Right kidney (tissue), 1 donor: ENCODE results near the gene IFT27.
"Not testable (repeated sequence)": the region's sequence is repeated elsewhere in the genome, so short reads cannot be mapped to it uniquely, and the experiment has no call there.

Source experiments
- DNase-seq: peaks from one replicate; pipeline ENCODE4 v3.0.0-alpha.2; 2016

IFT27 gene

DNA sequence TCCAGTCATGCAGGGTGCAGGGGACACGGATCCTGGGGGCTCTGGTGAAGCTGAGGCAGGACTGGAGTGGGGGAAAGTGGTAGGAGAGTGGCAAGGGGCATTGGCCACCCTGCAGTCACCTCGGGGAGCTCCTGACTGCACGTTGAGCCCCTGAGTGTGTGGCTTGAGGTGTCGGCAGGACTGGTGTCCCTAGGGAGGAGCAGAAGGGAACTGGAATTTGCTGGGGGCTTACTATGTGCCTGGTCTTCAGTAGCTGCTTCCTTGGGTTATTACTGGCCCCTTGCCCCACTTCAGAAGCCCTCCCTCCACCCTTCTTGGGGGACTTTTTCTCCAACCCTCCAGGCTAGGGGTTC, 31.5 kb downstream of the IFT27 start:
- DNase-seq, result no peak

DNA sequence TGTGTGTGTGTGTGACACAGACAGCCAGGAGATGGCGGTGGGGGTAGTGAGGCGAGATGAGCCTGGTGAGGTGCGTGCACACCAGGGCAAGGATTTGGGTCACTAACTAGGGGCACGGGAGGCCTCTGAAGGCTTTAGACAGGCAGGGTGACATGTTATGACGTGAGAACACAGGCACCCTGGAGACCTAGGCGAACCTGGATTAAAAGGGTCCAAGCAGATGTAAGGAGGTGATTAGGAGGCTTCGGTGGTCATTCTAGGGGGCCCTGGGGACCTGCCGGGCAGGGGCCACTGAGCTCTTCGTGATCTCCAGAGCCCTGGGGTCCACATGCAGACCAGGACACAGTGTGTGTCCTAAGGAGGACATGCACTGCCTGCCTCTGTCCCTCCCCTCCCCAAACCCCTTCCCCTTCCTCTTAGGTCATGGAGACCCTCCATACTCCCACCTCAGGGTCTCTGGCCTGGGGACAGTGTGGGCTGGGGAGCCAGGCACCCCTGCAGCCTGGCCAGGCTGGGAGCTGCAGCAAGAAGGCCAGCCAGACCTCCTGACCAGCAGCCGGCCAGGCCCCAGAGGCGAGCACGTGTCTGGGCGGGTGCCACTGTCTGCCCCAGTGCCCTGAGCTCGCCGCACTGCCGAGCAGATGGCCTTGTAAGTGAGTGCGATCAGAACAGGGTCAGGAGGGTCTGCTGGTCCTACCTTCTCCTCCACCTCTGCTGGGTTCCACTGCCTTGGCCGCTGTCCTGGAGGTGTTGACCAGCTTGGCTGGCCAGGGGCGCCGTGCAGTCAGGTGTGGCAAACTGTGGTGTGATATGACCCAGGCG, 32.1 kb downstream of the IFT27 start:
- no peak for DNase-seq

DNA sequence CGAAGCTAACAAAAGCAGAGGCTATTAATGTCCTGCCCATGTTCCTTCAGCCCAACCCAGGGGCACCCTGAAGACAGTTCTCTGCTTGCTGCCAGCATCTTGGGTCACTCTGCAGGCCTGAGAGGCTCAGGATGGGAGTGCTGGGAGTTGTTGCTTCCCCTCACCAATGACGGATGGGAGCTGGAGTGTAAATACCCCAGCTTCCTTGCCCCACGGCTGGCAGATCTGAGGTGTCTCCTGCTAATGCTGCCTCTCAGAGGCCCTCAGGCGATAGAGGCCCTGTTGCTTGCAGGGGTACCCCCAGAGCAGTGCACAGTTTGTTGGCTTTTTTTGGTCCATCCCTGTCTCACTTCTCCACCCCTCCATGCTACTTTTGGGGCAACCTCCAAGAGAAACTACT, 32.9 kb downstream of the IFT27 start:
- no peak for DNase-seq

DNA sequence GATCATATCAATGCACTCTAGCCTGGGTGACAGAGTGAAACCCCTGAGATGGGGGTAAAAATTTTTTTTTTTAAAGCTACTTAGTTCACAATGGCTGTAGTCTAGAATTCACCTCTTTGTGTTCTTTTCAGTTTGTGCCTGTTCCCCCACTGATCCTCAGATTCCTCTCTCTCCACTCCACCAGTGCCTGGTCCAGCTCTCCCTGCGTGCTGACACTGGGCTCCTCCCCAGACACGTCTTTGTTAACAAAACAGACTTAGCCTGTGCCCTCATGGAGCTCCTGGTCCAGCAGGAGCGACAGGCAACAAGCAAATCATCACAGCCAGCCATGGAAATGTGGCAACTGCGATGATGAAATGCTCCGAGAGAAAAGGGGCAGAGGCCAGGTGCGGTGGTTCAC, 34.0 kb downstream of the IFT27 start:
- no peak for DNase-seq

DNA sequence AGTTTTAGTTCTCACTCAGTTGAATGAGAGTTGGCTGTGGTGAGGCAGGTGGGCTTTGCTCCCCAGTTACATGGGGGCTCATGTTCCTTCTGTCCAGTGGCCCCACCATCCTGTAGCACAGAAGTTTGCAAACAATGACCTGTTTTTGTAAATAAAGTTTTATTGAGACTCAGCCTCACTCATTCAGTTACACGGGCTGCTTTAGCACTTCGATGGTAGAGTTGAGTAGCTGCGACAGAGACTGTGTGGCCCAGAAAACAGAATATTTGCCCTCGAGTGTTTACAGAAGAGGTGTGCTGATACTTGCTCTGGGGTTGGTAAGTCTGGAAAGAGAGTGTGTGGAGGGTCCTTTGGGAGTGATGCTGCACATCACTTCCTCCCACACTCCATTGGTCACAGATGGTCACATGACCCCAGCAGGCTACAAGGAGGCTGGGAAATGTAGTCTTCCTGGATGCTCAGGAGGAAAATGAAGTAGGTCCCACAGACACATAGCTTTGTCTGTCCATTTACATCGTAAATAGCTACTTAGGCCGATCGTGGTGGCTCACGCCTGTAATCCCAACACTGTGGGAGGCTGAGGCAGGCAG, 34.6 kb downstream of the IFT27 start:
- no peak for DNase-seq

DNA sequence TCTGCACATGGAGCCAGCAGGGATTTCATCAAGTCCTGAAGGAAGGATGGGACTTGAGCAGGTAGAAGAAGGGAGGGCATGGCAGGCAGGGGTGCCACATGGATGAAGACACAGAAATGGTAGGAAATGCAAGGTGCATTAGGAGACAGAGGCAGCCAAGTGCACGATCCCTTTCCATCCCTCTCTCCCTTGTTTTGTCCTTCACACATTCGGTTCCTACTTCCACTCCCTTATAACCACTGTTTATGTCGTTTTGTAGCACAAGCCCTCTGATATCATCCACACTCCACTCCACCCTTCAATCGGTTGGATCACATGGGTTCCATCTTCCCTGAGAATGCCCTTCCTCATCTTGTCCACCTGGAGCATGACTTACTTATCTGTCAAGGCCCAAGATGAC, 35.2 kb downstream of the IFT27 start:
- DNase-seq, result no peak

DNA sequence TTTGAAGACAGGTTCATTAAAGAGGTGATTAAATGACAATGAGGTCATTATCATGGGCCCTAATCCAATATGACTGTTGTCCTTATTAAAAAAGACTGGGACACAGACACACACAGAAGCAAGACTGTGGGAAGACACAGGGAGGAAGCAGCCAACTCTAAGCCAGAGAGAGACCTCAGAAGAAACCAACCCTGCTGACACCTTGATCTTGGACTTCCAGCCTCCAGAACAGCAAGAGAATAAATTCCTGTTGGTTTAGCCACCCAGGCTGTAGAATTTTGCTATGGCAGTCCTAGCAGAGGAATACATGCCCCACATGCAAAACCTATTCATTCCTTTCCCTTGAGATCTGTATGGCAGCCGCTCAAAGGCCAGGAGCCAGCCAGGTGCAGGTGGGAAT, 36.7 kb downstream of the IFT27 start:
- DNase-seq, result no peak

DNA sequence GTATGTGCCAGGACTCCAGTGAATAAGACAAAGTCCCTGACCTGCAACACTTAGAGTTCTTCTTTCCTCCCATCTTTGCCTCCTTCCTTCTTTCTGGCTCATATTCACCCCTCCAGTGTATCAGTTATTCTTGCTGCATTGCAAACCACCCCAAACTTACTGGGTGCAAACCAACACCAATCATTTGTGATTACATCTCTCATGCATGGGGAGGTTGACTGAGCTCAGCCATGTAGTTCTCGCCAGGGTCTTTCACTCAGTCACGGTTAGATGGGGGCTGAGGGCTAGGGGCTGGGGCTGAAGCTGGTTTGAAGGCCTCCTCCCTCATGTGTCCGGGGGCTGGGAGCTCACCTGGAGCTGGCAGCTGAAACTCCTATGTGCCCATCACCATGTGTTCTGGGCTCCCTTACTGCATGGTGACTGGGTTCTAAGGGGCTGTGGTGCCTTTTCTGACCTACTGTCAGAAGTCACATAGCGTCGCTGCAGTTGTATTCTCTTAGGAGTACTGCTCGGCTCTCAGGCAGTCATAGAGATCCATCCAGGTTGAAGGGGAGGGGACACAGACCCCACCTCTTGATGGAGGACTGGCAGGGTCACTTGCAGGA, 37.4 kb downstream of the IFT27 start:
- DNase-seq, result no peak

DNA sequence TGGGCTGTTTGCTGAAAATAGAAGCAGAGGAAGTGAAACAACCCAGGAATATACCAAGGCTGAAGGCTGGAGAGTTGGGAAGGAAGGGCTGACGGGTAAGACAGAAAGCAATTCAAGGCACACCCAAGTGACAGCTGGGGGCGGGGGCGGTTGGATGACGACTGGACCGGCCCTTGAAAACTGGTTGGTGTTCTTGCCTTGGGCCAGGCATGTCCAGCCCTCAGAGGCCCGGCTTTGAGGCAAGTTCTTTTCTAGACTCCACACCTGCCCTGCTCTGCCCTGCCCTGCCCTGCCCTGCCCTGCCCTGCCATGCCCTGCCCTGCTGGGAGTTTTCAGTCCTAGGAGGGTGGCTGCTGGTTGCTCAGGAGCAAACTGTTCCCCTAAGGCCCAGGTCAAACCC, 38.1 kb downstream of the IFT27 start:
- no peak for DNase-seq

DNA sequence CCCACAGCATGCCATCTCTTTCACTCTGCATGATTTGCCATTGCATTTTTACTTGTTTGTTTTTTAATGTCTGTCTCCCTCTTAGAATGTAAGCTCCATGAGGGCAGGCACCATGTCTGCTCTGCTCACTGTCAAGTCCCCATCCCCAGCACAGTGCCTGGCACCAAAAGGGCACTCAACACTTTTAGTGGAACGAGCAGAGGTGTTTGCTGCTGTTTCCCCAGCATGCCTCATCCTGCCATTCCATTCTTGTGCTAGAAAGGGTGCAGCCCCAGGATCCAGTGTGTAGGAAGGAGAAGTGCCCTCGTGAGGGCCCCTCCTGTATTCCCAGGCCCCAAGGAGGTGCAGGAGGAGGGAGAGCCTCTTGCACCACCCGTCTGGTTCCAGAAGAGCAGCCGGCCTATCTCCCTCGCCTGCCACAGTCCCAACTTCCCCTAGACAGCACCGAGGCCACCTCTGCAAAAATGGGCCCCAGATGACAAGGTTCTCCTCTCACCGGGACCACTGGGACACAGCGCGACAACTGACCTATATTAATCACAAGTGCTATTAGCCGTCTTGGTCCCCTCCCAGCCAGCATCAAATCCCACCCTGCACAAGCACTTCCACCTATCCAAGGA, 39.1 kb downstream of the IFT27 start:
- no peak for DNase-seq

DNA sequence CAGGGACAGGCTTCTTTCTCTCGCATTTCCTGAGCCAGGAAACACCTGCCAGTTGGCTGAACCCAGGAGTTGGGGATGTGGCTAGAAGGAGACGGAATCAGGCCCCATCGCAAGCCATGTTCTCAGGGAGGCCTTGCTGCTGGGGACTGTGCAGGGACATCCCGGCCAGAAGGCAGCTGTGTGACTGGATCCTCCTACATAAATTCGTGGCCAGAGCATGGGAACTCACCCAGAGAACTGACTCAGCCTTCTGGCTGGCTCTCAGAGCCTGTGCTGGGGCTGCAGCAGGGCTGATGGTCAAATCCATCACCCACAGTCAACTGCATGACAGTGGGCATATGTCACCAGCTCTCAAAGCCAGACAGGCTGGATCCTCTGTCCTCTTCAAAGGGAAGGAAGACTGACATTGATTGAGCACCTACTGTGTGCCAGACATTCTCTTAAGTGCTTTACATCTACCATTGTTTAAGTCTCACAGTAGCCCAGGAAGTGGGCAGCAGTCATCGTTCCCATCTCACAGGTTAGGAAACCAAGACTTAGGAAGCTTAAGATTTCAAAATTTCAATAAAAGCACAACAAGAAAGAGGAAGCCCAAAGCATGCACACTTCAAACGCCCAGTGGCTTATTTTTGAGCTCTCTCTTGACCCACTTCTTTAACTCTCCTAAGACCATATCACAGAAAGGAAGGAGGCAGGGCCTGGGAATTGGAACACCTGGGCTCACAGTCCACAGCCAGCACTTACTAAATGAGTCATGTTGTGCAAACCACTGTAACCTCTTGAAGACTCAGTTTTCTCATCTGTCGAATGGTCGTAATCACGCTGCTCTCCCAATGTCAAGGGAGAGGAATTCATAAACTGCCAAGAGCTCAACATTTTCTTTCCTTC, 41.5 kb downstream of the IFT27 start:
- no peak for DNase-seq

DNA sequence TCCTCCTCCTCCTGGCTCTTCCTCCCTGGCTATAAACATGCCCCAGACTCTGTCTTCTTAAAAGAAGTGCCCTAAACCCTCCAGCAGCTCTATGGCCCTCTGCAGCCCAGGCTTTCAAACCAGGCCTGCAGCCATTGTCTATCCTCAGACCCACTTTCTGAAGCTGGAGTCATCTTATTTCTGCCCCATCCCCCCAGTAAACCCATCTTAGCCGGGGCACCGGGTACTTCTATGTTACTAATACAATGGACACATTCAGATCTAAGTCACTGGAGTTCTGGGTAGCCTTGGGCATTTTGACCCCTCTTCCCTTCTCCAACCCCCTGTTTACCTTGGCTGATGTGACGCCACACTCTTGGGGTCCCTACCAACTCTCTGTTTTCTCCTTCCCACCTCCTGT, 42.6 kb downstream of the IFT27 start:
- DNase-seq, result no peak

DNA sequence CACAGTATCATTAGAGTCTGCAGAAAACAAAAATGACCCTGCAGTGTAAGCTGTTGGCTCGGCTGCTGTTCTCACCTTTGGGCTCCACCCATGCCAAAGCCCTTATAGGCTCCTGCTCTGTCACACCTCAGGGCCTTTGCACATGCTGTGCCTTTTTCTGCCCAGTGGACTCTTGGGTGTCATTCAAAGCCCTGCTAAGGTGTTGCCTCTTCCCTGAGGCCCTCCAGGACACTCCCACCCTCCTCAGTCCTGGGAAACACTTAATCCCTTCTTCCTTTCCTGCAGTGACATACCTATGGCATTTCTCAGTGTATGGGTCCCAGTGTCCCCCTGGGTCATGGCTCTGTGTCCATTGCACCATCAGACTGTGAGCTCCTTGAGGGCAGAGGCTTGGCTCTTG, 43.3 kb downstream of the IFT27 start:
- DNase-seq, result no peak

DNA sequence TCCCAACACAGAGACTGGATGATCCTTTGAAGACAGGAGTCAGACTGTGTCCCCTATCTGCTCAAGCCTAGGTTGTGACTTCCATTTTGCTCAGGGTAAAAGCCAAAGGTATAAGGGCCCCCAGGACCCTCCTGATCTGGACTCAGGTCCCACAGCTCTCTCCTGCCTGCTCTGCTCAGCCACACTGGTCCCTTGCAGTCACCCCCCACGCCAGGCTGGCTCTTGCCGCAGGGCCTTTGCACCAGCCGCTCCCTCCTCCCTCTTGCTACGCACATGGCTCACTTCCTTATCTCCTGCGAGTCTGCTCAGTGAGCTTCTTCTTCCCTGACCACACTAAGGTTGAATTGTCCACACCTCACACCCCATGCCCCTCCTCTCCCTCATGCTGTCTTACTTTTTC, 44.0 kb downstream of the IFT27 start:
- DNase-seq, result no peak

DNA sequence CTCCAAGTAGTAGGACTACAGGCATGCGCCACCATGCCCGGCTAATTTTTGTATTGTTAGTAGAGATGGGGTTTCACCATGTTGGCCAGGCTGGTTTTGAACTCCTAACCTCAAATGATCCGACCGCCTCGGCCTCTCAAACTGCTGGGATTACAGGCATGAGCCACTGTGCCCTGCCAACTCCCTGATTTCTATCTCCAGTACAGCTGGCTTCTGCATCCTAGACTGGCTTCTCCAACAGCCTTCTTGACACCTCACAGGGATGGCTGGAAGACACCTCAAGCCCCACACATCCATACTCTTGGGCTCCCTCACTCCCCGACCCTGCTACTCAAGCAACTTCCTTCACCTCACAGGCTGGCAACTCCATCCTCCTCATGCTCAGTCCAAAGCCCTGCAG, 44.6 kb downstream of the IFT27 start:
- DNase-seq, result not testable (repeated sequence)

DNA sequence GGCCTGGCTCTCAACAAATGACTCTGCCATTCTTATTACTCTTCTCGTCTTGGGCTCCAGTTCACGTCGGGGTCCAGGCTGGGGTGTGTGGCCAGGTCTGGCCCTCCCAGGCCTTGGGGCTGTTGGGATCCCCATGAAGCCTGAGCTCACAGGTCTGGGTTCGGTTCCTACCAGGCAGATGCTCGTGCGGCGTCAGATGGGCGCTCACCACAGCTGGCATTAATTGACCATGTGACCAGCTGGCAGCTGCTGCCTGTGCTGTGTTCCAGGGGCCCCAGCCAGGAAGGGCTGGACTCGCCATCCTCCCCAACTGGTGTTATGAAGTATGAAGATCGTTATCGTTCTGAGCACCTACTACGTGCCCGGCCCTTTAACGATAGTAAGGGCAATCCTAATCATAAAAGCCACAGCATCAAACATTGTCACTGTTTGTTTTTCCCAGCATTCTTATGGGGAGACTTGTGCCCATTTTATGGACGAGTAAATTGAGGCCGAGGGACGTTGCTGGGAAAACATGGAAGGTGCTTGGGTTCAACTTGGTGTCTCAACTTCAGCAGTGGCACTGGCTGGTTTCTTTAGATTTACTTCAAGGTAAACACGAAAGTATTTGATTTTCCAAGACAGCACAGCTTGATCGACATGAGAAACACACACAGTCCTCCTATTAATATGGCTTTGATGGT, 45.6 kb downstream of the IFT27 start:
- no peak for DNase-seq

DNA sequence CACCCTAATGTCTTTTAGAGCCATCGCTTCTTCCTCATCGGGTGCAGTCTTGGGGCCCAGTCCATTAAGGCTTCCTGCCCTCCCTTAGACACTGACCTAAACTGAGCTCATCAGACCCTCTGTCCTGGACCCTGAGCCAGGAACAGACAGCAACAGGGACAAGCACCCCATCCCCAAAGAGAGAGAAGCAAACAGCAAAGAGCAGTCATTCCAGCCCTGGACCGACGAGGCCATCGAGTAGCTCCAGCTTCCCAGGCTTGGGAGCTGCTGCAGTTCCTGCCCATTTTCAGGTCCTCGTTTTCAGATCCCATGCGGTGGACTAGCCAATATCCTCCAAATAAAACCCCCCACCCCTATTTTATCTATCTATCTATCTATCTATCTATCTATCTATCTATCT, 46.6 kb downstream of the IFT27 start:
- no peak for DNase-seq

DNA sequence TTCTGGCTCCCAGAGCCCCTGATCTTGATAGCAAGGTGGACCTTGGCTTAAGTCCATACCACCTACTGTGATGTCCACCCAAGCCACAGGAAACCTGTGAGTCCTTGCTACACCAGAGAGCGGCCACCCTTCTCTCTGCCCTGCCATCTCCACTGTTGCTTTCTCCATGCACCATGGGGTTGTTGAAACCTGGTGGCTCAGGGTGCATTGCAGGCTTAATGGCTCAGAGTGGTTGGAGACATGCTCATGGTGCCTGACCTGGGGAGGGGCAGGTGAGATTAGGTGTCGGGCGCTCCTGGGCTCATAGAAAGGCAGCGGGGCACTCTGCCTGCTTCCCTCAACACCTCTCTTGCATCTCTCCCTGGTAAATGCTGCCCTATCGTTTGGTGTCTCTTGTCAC, 47.4 kb downstream of the IFT27 start:
- no peak for DNase-seq

DNA sequence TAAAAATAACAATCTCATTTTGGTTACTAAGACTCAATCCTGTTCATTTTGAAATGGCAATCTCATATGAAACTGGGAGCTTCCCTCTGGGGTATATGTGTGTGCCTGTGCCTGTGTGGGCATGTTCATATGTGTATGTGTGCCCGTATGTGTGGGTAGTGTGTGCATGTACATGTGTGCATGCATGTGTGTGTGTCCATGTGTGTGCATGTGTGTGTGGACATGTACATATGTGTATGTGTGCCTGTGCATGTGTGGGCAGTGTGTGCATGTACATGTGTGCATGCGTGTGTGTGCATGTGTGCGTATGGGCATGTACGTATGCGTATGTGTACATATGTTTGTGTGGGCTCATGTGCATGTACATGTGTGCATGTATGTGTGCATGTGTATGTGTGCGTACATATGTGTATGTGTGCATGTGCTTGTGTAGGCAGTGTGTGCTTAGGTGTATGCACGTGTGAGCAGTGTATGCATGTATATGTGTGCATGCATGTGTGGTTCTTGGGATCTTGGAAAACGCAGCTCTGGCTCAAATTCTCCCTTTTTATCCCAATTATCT, 47.9 kb downstream of the IFT27 start:
- DNase-seq, result no peak

DNA sequence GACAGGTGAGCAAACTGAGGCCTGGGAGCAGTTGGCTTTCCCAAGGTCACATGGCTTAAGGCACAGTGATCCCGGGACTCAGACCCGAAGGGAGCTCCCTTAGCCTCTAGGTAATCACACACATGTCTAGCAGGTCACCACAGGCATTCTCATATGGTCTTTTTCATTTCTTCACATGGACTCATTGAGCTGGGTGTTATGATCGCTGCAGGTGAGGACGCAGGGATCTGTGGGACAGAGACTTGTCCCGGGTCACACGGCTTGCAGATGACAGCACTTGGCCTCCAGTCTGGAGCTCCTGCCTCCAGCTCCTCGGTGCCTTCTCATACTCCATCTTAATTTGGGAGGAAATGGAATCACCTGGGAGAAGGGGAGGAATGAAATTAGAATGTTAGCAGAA, 48.8 kb downstream of the IFT27 start:
- DNase-seq, result no peak

DNA sequence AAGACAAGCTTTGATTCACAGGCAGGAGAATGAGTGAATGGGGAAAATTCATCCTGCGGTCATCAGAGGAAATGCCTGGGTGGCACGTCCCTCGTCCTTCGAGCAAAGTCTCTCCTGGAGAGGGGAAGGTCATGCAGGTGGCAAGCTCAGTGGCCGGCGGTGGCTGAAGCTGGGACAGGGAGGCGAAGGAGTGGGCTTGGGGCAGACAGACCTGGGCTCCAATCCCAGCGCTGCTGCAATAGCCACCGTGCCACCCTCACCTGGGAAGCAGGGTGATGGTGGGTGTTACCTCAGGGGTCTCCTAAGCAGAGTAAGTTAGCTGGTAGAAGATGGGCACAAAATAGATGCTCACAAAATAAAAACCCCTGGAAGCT, 49.9 kb downstream of the IFT27 start:
- DNase-seq, result no peak
